ENCODE results near the gene POLR3H. TPM values are rescaled to one million over a fixed set of nuclear protein-coding genes. Genes with fewer than 3 reads are reported as not detected.
A peak's percentile ranks its signal among the peaks of the same experiment; 100 is the strongest.
"Not testable (repeated sequence)": the region's sequence is repeated elsewhere in the genome, so short reads cannot be mapped to it uniquely, and the experiment has no call there.

The POLR3H gene
- 10 to 100 TPM; 30.0 to 37.0 (median 31.2) TPM for polyA plus RNA-seq (ENCODE audit: insufficient read length in 4 of 4)

- DNase-seq (ENCODE audit: low read depth in 4 of 4, low spot score in 3 of 4) = peak; percentile 95 to 97 (median 96)
Observed at GRCh38 chr22:41543854-41544670, at the start of gene POLR3H. Gene POLR3H, minus strand, starts transcription at chr22:41544470. Its CDS starts 369 bp downstream, at chr22:41544101.

- not testable (repeated sequence) for DNase-seq (ENCODE audit: low read depth in 4 of 4, low spot score in 3 of 4)
Observed at GRCh38 chr22:41593336-41593960, 49.2 kb upstream of the POLR3H start.

GRCh38 chr22:41589391-41590241 is 45.3 kb upstream of the POLR3H start, which contains the start of gene PMM1:
Gene PMM1, minus strand, starts transcription at chr22:41589840. Its CDS starts 35 bp downstream, at chr22:41589805.
- peak; percentile 98 to 99 (median 99) for DNase-seq (ENCODE audit: low read depth in 4 of 4, low spot score in 3 of 4)

- no peak for DNase-seq (ENCODE audit: low read depth in 4 of 4, low spot score in 3 of 4)
Observed at GRCh38 chr22:41587347-41587723, 43.1 kb upstream of the POLR3H start.

GRCh38 chr22:41585898-41586297 is 41.6 kb upstream of the POLR3H start:
- DNase-seq (ENCODE audit: low read depth in 4 of 4, low spot score in 3 of 4) = no peak

GRCh38 chr22:41584881-41585280 is 40.6 kb upstream of the POLR3H start:
- DNase-seq (ENCODE audit: low read depth in 4 of 4, low spot score in 3 of 4) = no peak

GRCh38 chr22:41582694-41583093 is 38.4 kb upstream of the POLR3H start:
- no peak for DNase-seq (ENCODE audit: low read depth in 4 of 4, low spot score in 3 of 4)

GRCh38 chr22:41579997-41580355 is 35.7 kb upstream of the POLR3H start:
- DNase-seq (ENCODE audit: low read depth in 4 of 4, low spot score in 3 of 4) = no peak

GRCh38 chr22:41579297-41579996 is 35.2 kb upstream of the POLR3H start:
- no peak for DNase-seq (ENCODE audit: low read depth in 4 of 4, low spot score in 3 of 4)

GRCh38 chr22:41578818-41579217 is 34.5 kb upstream of the POLR3H start:
- DNase-seq (ENCODE audit: low read depth in 4 of 4, low spot score in 3 of 4) = no peak

- no peak for DNase-seq (ENCODE audit: low read depth in 4 of 4, low spot score in 3 of 4)
Observed at GRCh38 chr22:41578114-41578513, 33.8 kb upstream of the POLR3H start.

GRCh38 chr22:41576877-41577276 is 32.6 kb upstream of the POLR3H start:
- no peak for DNase-seq (ENCODE audit: low read depth in 4 of 4, low spot score in 3 of 4)

- no peak for DNase-seq (ENCODE audit: low read depth in 4 of 4, low spot score in 3 of 4)
Observed at GRCh38 chr22:41575533-41575932, 31.3 kb upstream of the POLR3H start.

- no peak for DNase-seq (ENCODE audit: low read depth in 4 of 4, low spot score in 3 of 4)
Observed at GRCh38 chr22:41574847-41575381, 30.6 kb upstream of the POLR3H start.

- no peak for DNase-seq (ENCODE audit: low read depth in 4 of 4, low spot score in 3 of 4)
Observed at GRCh38 chr22:41573677-41574076, 29.4 kb upstream of the POLR3H start.

- DNase-seq (ENCODE audit: low read depth in 4 of 4, low spot score in 3 of 4) = not testable (repeated sequence)
Observed at GRCh38 chr22:41572305-41572704, 28.0 kb upstream of the POLR3H start.

GRCh38 chr22:41571786-41572185 is 27.5 kb upstream of the POLR3H start:
- DNase-seq (ENCODE audit: low read depth in 4 of 4, low spot score in 3 of 4) = no peak

GRCh38 chr22:41570221-41570620 is 26.0 kb upstream of the POLR3H start:
- DNase-seq (ENCODE audit: low read depth in 4 of 4, low spot score in 3 of 4) = no peak

- no peak for DNase-seq (ENCODE audit: low read depth in 4 of 4, low spot score in 3 of 4)
Observed at GRCh38 chr22:41568811-41569210, 24.5 kb upstream of the POLR3H start.

GRCh38 chr22:41567512-41567768 is 23.2 kb upstream of the POLR3H start:
- no peak for DNase-seq (ENCODE audit: low read depth in 4 of 4, low spot score in 3 of 4)
